ENCODE measurements around the gene KBTBD12. TPM values are rescaled to one million over a fixed set of nuclear protein-coding genes. Genes with fewer than 3 reads are reported as not detected.

KBTBD12 gene
- total RNA-seq, 1 experiment from 2014 or later, result not detected

DNA sequence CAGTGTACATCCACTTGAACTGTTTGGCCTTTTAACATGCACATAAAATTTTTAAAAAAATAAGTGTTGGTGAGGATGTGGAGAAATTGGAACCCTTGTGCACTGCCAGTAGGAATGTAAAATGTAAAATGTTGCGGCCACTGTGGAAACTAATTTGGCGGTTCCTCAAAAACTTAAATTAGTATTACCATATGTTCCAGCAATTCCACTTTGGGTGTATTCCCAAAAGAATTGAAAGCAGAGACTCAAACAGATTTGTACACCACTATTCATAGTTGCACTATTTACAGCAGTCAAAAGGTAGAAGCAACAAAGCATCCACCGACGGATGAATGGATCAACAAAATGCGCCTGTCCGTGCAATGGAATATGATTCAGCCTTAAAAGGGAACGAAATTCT, 82.0 kb downstream of the KBTBD12 start:
- no peak for TF ChIP-seq POLR2A (IDR thresholded peaks at IDR 0.05; ENCODE audit: borderline replicate concordance, extremely low read depth, insufficient read depth, insufficient read length)
- TF ChIP-seq ELF1 (IDR thresholded peaks at IDR 0.05; ENCODE audit: borderline replicate concordance, low read depth), result no peak
- TF ChIP-seq, protein P1, sequence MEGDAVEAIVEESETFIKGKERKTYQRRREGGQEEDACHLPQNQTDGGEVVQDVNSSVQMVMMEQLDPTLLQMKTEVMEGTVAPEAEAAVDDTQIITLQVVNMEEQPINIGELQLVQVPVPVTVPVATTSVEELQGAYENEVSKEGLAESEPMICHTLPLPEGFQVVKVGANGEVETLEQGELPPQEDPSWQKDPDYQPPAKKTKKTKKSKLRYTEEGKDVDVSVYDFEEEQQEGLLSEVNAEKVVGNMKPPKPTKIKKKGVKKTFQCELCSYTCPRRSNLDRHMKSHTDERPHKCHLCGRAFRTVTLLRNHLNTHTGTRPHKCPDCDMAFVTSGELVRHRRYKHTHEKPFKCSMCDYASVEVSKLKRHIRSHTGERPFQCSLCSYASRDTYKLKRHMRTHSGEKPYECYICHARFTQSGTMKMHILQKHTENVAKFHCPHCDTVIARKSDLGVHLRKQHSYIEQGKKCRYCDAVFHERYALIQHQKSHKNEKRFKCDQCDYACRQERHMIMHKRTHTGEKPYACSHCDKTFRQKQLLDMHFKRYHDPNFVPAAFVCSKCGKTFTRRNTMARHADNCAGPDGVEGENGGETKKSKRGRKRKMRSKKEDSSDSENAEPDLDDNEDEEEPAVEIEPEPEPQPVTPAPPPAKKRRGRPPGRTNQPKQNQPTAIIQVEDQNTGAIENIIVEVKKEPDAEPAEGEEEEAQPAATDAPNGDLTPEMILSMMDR (IDR thresholded peaks at IDR 0.05 in 2 of 3, conservative IDR thresholded peaks at IDR 0.05 in 1 of 3; ENCODE audit: borderline replicate concordance in 1 of 3, insufficient read depth in 1 of 3, low read depth in 2 of 3, low read length in 2 of 3), result no peak
- no peak for TF ChIP-seq POLR2AphosphoS5 (IDR thresholded peaks at IDR 0.05; ENCODE audit: low read depth, low read length)
- TF ChIP-seq, protein P2, sequence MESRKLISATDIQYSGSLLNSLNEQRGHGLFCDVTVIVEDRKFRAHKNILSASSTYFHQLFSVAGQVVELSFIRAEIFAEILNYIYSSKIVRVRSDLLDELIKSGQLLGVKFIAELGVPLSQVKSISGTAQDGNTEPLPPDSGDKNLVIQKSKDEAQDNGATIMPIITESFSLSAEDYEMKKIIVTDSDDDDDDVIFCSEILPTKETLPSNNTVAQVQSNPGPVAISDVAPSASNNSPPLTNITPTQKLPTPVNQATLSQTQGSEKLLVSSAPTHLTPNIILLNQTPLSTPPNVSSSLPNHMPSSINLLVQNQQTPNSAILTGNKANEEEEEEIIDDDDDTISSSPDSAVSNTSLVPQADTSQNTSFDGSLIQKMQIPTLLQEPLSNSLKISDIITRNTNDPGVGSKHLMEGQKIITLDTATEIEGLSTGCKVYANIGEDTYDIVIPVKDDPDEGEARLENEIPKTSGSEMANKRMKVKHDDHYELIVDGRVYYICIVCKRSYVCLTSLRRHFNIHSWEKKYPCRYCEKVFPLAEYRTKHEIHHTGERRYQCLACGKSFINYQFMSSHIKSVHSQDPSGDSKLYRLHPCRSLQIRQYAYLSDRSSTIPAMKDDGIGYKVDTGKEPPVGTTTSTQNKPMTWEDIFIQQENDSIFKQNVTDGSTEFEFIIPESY (IDR thresholded peaks at IDR 0.05; ENCODE audit: extremely low read depth, insufficient replicate concordance, low read length), result no peak
- TF ChIP-seq ZFX (IDR thresholded peaks at IDR 0.05), result no peak
- TF ChIP-seq, protein P3, sequence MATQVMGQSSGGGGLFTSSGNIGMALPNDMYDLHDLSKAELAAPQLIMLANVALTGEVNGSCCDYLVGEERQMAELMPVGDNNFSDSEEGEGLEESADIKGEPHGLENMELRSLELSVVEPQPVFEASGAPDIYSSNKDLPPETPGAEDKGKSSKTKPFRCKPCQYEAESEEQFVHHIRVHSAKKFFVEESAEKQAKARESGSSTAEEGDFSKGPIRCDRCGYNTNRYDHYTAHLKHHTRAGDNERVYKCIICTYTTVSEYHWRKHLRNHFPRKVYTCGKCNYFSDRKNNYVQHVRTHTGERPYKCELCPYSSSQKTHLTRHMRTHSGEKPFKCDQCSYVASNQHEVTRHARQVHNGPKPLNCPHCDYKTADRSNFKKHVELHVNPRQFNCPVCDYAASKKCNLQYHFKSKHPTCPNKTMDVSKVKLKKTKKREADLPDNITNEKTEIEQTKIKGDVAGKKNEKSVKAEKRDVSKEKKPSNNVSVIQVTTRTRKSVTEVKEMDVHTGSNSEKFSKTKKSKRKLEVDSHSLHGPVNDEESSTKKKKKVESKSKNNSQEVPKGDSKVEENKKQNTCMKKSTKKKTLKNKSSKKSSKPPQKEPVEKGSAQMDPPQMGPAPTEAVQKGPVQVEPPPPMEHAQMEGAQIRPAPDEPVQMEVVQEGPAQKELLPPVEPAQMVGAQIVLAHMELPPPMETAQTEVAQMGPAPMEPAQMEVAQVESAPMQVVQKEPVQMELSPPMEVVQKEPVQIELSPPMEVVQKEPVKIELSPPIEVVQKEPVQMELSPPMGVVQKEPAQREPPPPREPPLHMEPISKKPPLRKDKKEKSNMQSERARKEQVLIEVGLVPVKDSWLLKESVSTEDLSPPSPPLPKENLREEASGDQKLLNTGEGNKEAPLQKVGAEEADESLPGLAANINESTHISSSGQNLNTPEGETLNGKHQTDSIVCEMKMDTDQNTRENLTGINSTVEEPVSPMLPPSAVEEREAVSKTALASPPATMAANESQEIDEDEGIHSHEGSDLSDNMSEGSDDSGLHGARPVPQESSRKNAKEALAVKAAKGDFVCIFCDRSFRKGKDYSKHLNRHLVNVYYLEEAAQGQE (IDR thresholded peaks at IDR 0.05; ENCODE audit: low read depth), result no peak
- TF ChIP-seq ZNF274 (IDR thresholded peaks at IDR 0.05; ENCODE audit: low read depth, low read length), result no peak
- no peak for TF ChIP-seq RAD21 (IDR thresholded peaks at IDR 0.05; ENCODE audit: low read depth)
- TF ChIP-seq CEBPB (IDR thresholded peaks at IDR 0.05; ENCODE audit: low read depth), result no peak
- no peak for TF ChIP-seq EZH2 (IDR thresholded peaks at IDR 0.05)
- TF ChIP-seq CBX3 (IDR thresholded peaks at IDR 0.05; ENCODE audit: low read depth), result no peak
- TF ChIP-seq, protein P4, sequence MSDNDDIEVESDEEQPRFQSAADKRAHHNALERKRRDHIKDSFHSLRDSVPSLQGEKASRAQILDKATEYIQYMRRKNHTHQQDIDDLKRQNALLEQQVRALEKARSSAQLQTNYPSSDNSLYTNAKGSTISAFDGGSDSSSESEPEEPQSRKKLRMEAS (IDR thresholded peaks at IDR 0.05), result no peak
- TF ChIP-seq, protein P5, sequence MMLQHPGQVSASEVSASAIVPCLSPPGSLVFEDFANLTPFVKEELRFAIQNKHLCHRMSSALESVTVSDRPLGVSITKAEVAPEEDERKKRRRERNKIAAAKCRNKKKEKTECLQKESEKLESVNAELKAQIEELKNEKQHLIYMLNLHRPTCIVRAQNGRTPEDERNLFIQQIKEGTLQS (IDR thresholded peaks at IDR 0.05), result no peak

More for the DNA sequence above, 82.0 kb downstream of the KBTBD12 start:
- ChIA-PET RAD21 (ENCODE audit: low non-redundant PET in 1 of 2, low total read pairs in 2 of 2, uncharacterized antibody in 2 of 2, unreplicated experiment in 2 of 2) (no interaction called here), POLR2A (no interaction called here), CTCF (no interaction called here)
- H3K79me2 ChIP-seq (ENCODE audit: insufficient read depth, low read length), result no peaks in the 10 kb centered on the region
- no peak overlapping the region for H3K4me3 ChIP-seq (replicated peaks in 1 of 2; ENCODE audit: low read depth in 1 of 2, low read length in 2 of 2)
- H3K9ac ChIP-seq (ENCODE audit: low read length), result no peak overlapping the region
- no peak overlapping the region for H3K4me2 ChIP-seq (ENCODE audit: low read length)
- no peaks in the 10 kb centered on the region for H3K4me1 ChIP-seq (ENCODE audit: control insufficient read depth in 1 of 2, insufficient read depth in 2 of 2, low read length in 2 of 2)
- no peak overlapping the region for H3K27ac ChIP-seq (ENCODE audit: low read depth, low read length)
- no peaks in the 10 kb centered on the region for H3K9me3 ChIP-seq (ENCODE audit: control insufficient read depth in 1 of 2, insufficient read depth in 1 of 2, low read depth in 1 of 2, low read length in 2 of 2)
- DNase-seq (ENCODE audit: low read depth, low spot score) (no peak), ATAC-seq (no peak)
- no peaks in the 10 kb centered on the region for H4K20me1 ChIP-seq (ENCODE audit: insufficient read depth)
- intact Hi-C loops (cut with micrococcal nuclease), result no loop called here
- no peaks in the 10 kb centered on the region for H3K36me3 ChIP-seq (ENCODE audit: control insufficient read depth in 1 of 2, insufficient read depth in 2 of 2, low read length in 2 of 2)
- H2AFZ ChIP-seq (ENCODE audit: low read depth, low read length, poor library complexity, severe bottlenecking), result no peak overlapping the region
- H3K9me2 ChIP-seq (ENCODE audit: insufficient read depth), result no peaks in the 10 kb centered on the region
- no peaks in the 10 kb centered on the region for H3K27me3 ChIP-seq (ENCODE audit: insufficient read depth, low read length)
- BruUV-seq (replicated peaks), result no TSS peak

All from HCT116 (cell line).